CD14-positive monocyte (primary cell): Measurements from ENCODE around the gene XXYLT1. TPM values are rescaled to one million over a fixed set of nuclear protein-coding genes. Genes with fewer than 3 reads are reported as not detected.

Source experiments
- DNase-seq, 3 donors: peaks; one replicate each; pipeline ENCODE4 v3.0.0-alpha.2; 2011 to 2022
- H2AFZ ChIP-seq: 2 replicates; pipeline ENCODE4 v1.6.0; 2012; ENCODE audit warnings: mild to moderate bottlenecking, low read depth, low read length, inconsistent platforms; ENCODE audit not compliant: insufficient read depth, poor library complexity, severe bottlenecking
- H3K27ac ChIP-seq, 2 donors: 1 replicate in 1 of 2; 2 replicates in 1 of 2; pipeline ENCODE4 v1.5.1; 2012 to 2013; ENCODE audit warnings: low read length in 2 of 2, control low read depth in 1 of 2, inconsistent platforms in 1 of 2, low read depth in 1 of 2, mild to moderate bottlenecking in 1 of 2
- H3K27me3 ChIP-seq, 2 donors: one replicate each; pipeline versions ENCODE4 v1.6.0 to v1.6.1; 2011 to 2013; ENCODE audit warnings: low read length in 2 of 2; ENCODE audit not compliant: control insufficient read depth in 2 of 2, insufficient read depth in 2 of 2
- H3K36me3 ChIP-seq, 2 donors: replicated peaks in 1 of 2; 1 replicate in 1 of 2; 2 replicates in 1 of 2; pipeline versions ENCODE4 v1.5.1 to v1.6.1; 2012 to 2013; ENCODE audit warnings: low read length in 2 of 2, control low read depth in 1 of 2, inconsistent platforms in 1 of 2, mild to moderate bottlenecking in 1 of 2; ENCODE audit not compliant: insufficient read depth in 2 of 2, control insufficient read depth in 1 of 2
- H3K4me1 ChIP-seq, 2 donors: 1 replicate in 1 of 2; 2 replicates in 1 of 2; pipeline versions ENCODE4 v1.5.1 to v1.6.1; 2012 to 2013; ENCODE audit warnings: low read length in 2 of 2, control low read depth in 1 of 2, inconsistent platforms in 1 of 2, mild to moderate bottlenecking in 1 of 2, moderate library complexity in 1 of 2; ENCODE audit not compliant: insufficient read depth in 2 of 2, control insufficient read depth in 1 of 2
- H3K4me2 ChIP-seq: replicated peaks from 2 replicates; pipeline ENCODE3; 2012; ENCODE audit warnings: low read length, moderate library complexity, mild to moderate bottlenecking; ENCODE audit not compliant: poor library complexity, severe bottlenecking; ENCODE audit errors: extremely low read depth
- H3K4me3 ChIP-seq, 3 experiments: fragments of 200-600 bp in 1 of 3; sonication (generic) in 1 of 3; replicated peaks in 1 of 3; 1 replicate in 2 of 3; 2 replicates in 1 of 3; pipeline ENCODE4 v1.5.1; 2011 to 2013; ENCODE audit warnings: low read length in 3 of 3, mild to moderate bottlenecking in 3 of 3, control low read depth in 2 of 3, low read depth in 2 of 3, inconsistent platforms in 1 of 3, moderate library complexity in 1 of 3
- H3K79me2 ChIP-seq: 2 replicates; pipeline ENCODE4 v1.6.0; 2012; ENCODE audit warnings: mild to moderate bottlenecking, control low read depth, inconsistent platforms, low read length, moderate library complexity; ENCODE audit not compliant: insufficient read depth
- H3K9ac ChIP-seq: 2 replicates; pipeline ENCODE4 v1.6.0; 2017; ENCODE audit warnings: low read length, mild to moderate bottlenecking; ENCODE audit not compliant: insufficient read depth, poor library complexity, severe bottlenecking
- H3K9me3 ChIP-seq, 2 donors: replicated peaks in 1 of 2; 1 replicate in 1 of 2; 2 replicates in 1 of 2; pipeline versions ENCODE4 v1.5.1 to v1.6.1; 2012 to 2013; ENCODE audit warnings: low read length in 2 of 2, control low read depth in 1 of 2; ENCODE audit not compliant: control insufficient read depth in 1 of 2, insufficient read depth in 1 of 2
- H4K20me1 ChIP-seq: 2 replicates; pipeline ENCODE4 v1.6.0; 2012; ENCODE audit warnings: mild to moderate bottlenecking, low read length, control low read depth, moderate library complexity; ENCODE audit not compliant: insufficient read depth
- H3K27ac Mint-ChIP-seq, 7 donors: one replicate each; pipeline ENCODE4 v1.8.0; 2020; ENCODE audit warnings: mild to moderate bottlenecking in 7 of 7, mixed read lengths in 7 of 7, moderate library complexity in 6 of 7, inconsistent platforms in 2 of 7
- H3K27me3 Mint-ChIP-seq, 3 donors: one replicate each; pipeline ENCODE4 v1.8.0; 2021 to 2022; ENCODE audit warnings: low read depth in 3 of 3, mild to moderate bottlenecking in 3 of 3, mixed read lengths in 3 of 3, moderate library complexity in 3 of 3, inconsistent platforms in 1 of 3
- H3K36me3 Mint-ChIP-seq, 2 donors: one replicate each; pipeline ENCODE4 v1.8.0; 2020; ENCODE audit warnings: mixed read lengths in 2 of 2, inconsistent platforms in 1 of 2, mild to moderate bottlenecking in 1 of 2
- H3K4me1 Mint-ChIP-seq: one replicate; pipeline ENCODE4 v1.8.0; 2020; ENCODE audit warnings: mild to moderate bottlenecking, mixed read lengths
- H3K4me3 Mint-ChIP-seq, 2 donors: one replicate each; pipeline ENCODE4 v1.8.0; 2020; ENCODE audit warnings: mild to moderate bottlenecking in 2 of 2, mixed read lengths in 2 of 2, moderate library complexity in 1 of 2
- H3K9me3 Mint-ChIP-seq, 7 donors: one replicate each; pipeline ENCODE4 v1.8.0; 2020 to 2022; ENCODE audit warnings: mixed read lengths in 7 of 7, mild to moderate bottlenecking in 6 of 7, moderate library complexity in 6 of 7, inconsistent platforms in 2 of 7
- WGBS: methylation state at CpG from one replicate; pipeline ENCODE4 v1.1.5; 2013; ENCODE audit warnings: missing lambda C conversion rate; ENCODE audit not compliant: insufficient coverage; 5-methylcytosine and 5-hydroxymethylcytosine counted together
- intact Hi-C, 2 donors: fragments of 100-400 bp; cut with micrococcal nuclease; formaldehyde crosslinking; loops; one replicate each; pipeline versions ENCODE4 v1.15.0 to v1.15.1; 2023
- polyA plus RNA-seq, 3 donors: library from polyadenylated mRNA; depleted of rRNA in 1 of 3; unstranded in 2 of 3; stranded (reverse) in 1 of 3; fragments of 300-500 nt in 2 of 3; fragments of >200 nt in 1 of 3; fragmentation: Illumina TruSeq in 2 of 3; gene quantifications; 1 replicate in 2 of 3; 2 replicates in 1 of 3; pipeline ENCODE4 v1.2.3, GENCODE V29; 2012 to 2021
- TF ChIP-seq, protein P1 (sequence below): fragments of 200-600 bp; IDR thresholded peaks from one replicate; pipeline ENCODE4 v1.8.0; 2022; ENCODE audit warnings: antibody characterized with exemption, mild to moderate bottlenecking

The XXYLT1 gene
- polyA plus RNA-seq, 3 donors = 11.8 to 13.5 (median 13.2) TPM

DNA sequence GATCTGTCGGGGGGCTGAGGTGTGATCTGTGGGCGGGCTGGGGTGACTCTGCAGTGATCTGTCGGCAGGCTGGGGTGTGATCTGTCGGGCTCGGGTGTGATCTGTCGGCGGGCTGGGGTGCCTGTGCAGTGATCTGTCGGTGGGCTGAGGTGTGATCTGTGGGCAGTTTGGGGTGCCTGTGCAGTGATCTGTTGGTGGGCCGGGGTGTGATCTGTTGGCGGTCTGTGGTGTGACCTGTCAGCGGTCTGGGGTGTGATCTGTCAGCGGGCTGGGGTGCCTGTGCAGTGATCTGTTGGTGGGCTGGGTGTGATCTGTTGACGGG lies 205.1 kb downstream of the XXYLT1 start:
- no peak overlapping the region for H3K9ac ChIP-seq
- WGBS = no CpG with 5 or more reads among the region's 13 CpGs
- TF ChIP-seq, protein P1, sequence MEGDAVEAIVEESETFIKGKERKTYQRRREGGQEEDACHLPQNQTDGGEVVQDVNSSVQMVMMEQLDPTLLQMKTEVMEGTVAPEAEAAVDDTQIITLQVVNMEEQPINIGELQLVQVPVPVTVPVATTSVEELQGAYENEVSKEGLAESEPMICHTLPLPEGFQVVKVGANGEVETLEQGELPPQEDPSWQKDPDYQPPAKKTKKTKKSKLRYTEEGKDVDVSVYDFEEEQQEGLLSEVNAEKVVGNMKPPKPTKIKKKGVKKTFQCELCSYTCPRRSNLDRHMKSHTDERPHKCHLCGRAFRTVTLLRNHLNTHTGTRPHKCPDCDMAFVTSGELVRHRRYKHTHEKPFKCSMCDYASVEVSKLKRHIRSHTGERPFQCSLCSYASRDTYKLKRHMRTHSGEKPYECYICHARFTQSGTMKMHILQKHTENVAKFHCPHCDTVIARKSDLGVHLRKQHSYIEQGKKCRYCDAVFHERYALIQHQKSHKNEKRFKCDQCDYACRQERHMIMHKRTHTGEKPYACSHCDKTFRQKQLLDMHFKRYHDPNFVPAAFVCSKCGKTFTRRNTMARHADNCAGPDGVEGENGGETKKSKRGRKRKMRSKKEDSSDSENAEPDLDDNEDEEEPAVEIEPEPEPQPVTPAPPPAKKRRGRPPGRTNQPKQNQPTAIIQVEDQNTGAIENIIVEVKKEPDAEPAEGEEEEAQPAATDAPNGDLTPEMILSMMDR = no peak
- H3K36me3 Mint-ChIP-seq = peaks cover 20 to 35% of the 10 kb centered on the region in 2 donors
- no peaks in the 10 kb centered on the region for H3K4me1 ChIP-seq
- H3K27me3 ChIP-seq = no peaks in the 10 kb centered on the region
- H3K79me2 ChIP-seq = no peaks in the 10 kb centered on the region
- H3K27me3 Mint-ChIP-seq = peaks cover 1 to 3% (median 3%) of the 10 kb centered on the region in 3 donors
- H3K27ac ChIP-seq = no peak overlapping the region
- H3K27ac Mint-ChIP-seq = peak overlapping the region in 2 of 7 donors; percentile 25 to 37
- H3K9me3 Mint-ChIP-seq = peaks cover 0 to 13% (median 8%) of the 10 kb centered on the region in 7 donors
- H3K4me1 Mint-ChIP-seq = peaks cover 12% of the 10 kb centered on the region
- no peak overlapping the region for H3K4me2 ChIP-seq
- H3K4me3 ChIP-seq = no peak overlapping the region
- H4K20me1 ChIP-seq = no peaks in the 10 kb centered on the region
- H2AFZ ChIP-seq = no peak overlapping the region
- intact Hi-C loops = no loop called here
- H3K9me3 ChIP-seq = no peaks in the 10 kb centered on the region
- H3K4me3 Mint-ChIP-seq = no peak overlapping the region
- H3K36me3 ChIP-seq = peaks cover 6 to 22% of the 10 kb centered on the region in 2 donors
- DNase-seq = no peak

DNA sequence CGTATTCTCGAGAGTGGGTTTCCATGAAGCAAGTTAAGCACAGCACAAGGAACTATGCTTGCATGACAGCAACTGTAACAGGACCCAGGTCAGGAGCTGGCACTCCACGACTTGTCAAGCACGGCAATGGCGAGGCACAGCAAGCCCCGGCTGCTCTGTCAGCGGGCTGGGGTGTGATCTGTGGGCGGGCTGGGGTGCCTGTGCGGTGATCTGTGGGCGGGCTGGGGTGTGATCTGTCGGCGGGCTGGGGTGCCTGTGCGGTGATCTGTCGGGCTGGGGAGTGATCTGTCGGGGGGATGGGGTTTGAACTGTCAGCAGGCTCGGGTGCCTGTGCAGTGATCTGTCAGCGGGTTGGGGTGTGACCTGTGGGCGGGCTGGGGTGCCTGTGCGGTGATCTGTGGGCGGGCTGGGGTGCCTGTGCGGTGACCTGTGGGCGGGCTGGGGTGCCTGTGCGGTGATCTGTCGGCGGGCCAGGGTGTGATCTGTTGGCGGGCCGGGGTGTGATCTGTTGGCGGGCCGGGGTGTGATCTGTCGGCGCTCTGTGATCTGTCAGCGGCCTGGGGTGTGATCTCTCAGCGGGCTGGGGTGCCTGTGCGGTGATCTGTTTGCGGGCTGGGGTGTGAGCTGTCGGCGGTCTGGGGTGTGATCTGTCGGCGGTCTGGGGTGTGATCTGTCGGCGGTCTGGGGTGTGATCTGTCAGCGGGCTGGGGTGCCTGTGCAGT lies 205.7 kb downstream of the XXYLT1 start:
- Histone ChIP-seq H3K27ac (no peak overlapping the region), H3K27me3 (no peaks in the 10 kb centered on the region), H3K4me2 (no peak overlapping the region), H4K20me1 (no peaks in the 10 kb centered on the region), H3K9me3 (no peaks in the 10 kb centered on the region), H2AFZ (no peak overlapping the region), H3K36me3 (peaks cover 6 to 22% of the 10 kb centered on the region in 2 donors), H3K9ac (no peak overlapping the region), H3K4me1 (no peaks in the 10 kb centered on the region), H3K4me3 (no peak overlapping the region), H3K79me2 (no peaks in the 10 kb centered on the region)
- intact Hi-C loops = no loop called here
- H3K4me3 Mint-ChIP-seq = no peak overlapping the region
- H3K27ac Mint-ChIP-seq = peak overlapping the region in 1 of 7 donors; percentile 25
- H3K4me1 Mint-ChIP-seq = peaks cover 12% of the 10 kb centered on the region
- peaks cover 0 to 13% (median 8%) of the 10 kb centered on the region in 7 donors for H3K9me3 Mint-ChIP-seq
- peaks cover 20 to 35% of the 10 kb centered on the region in 2 donors for H3K36me3 Mint-ChIP-seq
- no peak for DNase-seq
- peaks cover 1 to 3% (median 3%) of the 10 kb centered on the region in 3 donors for H3K27me3 Mint-ChIP-seq
- WGBS = 84% methylated on average over 7 of the region's 42 CpGs
- TF ChIP-seq, protein P1 = no peak
